GM12874 (cell line): ENCODE data around the gene STK16.

Experiments used
- CTCF ChIP-seq: IDR thresholded peaks from 2 replicates; pipeline ENCODE4 v1.5.1; 2011; ENCODE audit warnings: low read depth, mild to moderate bottlenecking, control low read depth, low read length, moderate library complexity; ENCODE audit not compliant: insufficient read depth

Gene STK16

DNA sequence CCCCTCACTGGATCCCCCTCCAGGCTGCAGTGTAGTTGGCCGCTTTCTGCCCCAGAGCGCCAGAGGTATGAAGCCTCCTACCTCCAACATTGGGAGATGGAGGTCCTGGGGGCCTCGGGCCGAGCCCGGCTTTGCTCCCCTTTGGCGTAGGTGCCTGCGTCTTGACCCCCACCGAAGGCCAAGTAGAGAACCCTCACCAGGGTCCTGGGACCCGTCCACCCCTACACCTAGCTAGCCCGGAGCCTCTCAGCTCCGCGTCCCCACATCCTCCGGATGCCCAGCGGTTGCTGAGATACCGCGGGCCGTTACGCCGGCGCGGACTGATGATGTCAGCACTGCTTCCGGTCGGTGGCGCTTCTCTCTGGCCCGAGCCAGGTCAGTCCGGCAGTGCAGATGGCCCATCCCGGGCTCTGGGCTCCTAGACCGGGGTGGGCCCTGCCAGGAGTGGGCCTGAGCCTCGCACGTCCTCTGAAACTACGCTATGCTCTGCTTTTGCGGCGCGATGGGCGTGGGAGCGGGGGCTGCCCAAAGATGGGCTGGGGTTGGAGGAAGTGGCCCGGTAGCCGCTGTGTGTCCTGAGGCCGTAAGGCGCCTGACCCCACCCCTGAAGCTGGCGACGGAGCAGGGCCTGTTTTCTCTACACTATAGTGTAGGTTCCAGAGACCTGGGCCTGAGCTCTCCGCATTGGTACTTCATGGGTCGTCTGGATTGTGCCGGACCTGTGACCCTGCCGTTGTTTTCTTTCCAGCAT is at the start of gene STK16, which contains the start of gene GLB1L:
Gene STK16, plus strand, starts transcription at position 332 of the 751 bp plus-strand sequence. CDS start 521 bp downstream, outside the sequence.
Gene GLB1L, minus strand, starts transcription at position 297 of the 751 bp plus-strand sequence. CDS start 1,871 bp downstream, outside the sequence.
- TF ChIP-seq CTCF = no peak

- no peak for TF ChIP-seq CTCF
These were observed 47.9 kb upstream of the STK16 start for GRCh38 chr2:219197388-219197787.

- TF ChIP-seq CTCF = no peak
These were observed 46.3 kb upstream of the STK16 start for GRCh38 chr2:219198974-219199373.

DNA sequence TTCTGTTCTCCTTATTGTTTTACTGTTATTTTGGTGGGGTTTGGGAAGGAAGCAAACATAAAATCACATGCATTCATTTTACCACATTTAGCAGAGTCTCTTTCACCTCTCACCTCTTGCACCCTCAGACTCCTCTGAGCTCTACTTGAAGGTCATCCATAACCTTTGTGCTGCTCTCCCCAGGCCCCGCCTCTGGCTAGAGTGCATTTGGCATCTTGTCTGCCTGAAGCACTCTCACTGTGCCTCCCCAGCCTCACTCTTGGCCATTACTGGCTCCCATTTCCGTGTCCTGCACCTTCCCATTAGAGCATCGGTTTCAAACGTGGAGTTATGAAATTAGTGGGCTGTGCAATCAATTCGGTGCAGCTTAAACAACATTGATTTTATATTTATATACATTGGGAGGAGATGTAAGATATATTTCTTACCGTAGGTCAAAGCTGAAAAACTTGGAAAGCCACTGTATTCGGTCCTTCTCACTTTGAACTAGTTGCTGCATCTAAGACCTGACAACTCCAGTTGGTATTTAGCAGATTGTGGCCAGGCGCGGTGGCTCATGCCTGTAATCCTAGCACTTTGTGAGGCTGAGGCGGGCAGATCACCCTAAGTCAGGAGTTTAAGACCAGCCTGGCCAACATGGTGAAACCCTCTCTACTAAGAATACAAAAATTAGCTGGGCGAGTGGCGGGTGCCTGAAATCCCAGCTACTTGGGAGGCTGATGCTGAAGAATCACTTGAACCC is 45.6 kb upstream of the STK16 start:
- TF ChIP-seq CTCF = no peak

DNA sequence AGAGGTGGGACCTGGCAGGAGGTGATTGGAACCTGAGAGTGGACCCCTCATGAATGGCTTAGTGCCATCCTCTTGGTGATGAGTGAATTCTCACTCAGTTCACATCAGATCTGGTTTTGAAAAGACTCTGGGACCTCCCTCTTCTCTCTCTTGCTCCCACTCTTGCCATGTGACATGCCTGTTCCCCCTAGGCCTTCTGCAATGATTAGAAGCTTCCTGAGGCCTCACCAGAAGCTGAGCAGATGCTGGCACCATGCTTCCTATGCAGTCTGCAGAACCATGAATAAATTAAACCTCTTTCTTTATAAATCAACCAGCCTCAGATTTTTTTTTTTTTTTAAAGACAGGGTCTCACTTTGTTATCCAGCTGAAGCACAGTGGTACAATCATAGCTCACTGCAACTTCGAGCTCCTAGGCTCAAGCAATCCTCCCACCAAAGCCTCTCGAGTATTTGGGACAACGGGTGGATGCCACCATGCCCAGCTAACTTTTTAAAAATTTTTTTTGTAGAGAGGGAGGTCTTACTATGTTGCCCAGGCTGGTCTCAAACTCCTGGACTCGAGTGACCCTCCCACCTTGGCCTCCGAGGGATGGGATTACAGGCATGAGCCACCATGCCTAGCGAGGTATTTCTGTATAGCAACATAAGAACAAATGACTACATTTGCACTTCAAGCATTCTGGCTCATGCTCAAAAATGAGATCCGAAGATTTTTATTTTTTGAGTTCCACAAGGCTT is 40.7 kb upstream of the STK16 start:
- no peak for TF ChIP-seq CTCF

DNA sequence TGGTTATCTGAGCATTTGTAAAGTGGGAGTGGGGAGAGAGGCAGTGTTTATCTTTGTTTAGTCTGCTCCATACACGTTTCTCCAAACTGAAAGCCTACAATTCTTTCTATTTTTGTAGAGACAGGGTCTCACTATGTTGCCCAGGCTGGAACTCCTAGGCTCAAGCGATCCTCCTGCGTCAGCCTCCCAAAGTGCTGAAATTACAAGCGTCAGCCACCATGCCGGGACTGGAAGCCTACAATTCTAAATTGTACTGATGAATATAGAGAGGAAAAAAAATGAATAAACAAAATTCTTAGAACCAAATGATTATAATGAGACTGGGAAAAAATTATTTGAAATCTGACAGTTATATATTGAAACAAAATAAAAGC is 40.1 kb upstream of the STK16 start:
- no peak for TF ChIP-seq CTCF

DNA sequence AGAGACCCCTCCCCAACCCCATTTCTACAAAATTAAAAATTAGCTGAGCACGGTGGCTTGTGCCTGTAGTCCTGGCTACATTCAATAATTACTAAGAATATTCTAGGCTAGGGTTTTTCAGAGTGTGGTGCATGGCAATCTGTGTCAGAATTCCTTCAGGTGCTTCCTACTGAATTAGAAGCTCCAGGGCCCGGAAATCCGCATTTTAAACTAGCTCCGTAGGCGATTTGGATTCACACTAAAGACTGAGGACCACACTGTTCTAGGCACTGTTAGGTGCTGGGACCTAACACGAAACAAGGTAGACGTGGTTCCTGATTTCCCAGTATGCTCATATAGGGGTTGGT is 39.3 kb upstream of the STK16 start:
- no peak for TF ChIP-seq CTCF
